HG03342 (cell line): ENCODE measurements around the gene DPYD.

ENCODE experiments used
- ATAC-seq: cut with Tn5 transposase; IDR thresholded peaks from one replicate; pipeline ENCODE4 v1.9.1; 2021; ENCODE audit warnings: mild to moderate bottlenecking, moderate library complexity; ENCODE audit not compliant: unreplicated experiment

The DPYD gene

GRCh38 chr1:97560714-97561113 is 360.1 kb downstream of the DPYD start:
- ATAC-seq: no peak

- ATAC-seq: no peak
These were observed 366.9 kb downstream of the DPYD start for GRCh38 chr1:97553971-97554370.

- no peak for ATAC-seq
These were observed 369.7 kb downstream of the DPYD start for GRCh38 chr1:97551113-97551512.

DNA sequence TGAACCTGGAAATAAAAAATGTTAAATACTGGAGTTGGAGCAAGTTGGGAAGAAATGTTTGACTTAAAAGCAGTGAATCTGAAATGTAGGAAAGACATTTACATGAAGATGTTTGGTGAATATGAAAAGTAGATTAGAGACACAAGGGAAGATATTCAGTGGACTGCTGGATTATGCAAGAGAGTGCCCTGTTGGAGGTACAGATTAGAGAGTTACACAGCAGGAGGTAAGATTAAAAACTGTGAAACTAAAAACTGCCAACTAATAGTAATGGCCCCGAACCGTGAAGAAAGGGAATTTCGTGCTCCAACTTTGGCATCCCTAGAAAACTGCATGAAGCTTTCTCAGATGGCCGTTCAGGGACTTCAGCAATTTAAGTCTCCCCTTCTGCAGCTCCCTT is 375.4 kb downstream of the DPYD start:
- ATAC-seq: no peak

GRCh38 chr1:97540346-97540888 is 380.4 kb downstream of the DPYD start:
- no peak for ATAC-seq

DNA sequence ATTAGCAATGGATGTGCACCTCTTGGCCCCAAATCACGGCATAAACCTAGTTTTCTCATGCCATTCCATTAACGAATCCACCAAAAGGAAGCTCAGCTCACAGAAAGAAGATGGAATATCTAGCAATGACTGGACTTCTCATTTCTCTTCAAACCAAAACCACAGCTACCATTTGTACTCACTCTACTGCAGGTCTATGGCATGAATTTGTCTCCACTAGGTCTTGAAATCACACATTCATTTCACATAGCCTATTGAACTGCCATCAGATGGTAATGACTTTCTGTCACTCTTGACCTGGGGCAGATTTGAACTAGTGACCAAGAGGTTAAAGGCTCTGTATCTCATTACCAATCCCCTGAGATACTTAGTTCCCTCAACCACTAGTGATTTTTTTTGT is 382.7 kb downstream of the DPYD start:
- ATAC-seq: no peak

GRCh38 chr1:97533358-97533757 is 387.5 kb downstream of the DPYD start:
- ATAC-seq: no peak

DNA sequence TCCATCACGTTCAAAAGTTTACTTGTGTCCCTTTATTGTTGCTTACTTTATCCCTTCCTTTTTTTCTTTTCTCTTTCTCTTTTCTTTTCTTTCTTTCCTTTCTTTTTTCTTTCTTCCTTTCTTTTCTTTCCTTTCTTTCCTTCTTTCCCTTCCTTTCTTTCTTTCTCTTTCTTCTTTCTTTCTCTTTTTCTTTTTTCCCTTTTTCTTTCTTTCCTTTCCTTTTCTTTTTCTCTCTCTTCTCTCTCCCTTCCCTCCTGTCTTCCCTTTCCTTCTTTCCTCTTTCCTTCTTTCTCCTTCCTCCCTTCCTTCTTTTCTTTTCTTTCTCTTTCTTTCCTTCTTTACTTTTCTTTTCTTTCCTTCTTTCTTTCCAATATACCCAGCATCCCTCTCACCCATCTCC is 391.2 kb downstream of the DPYD start:
- no peak for ATAC-seq

DNA sequence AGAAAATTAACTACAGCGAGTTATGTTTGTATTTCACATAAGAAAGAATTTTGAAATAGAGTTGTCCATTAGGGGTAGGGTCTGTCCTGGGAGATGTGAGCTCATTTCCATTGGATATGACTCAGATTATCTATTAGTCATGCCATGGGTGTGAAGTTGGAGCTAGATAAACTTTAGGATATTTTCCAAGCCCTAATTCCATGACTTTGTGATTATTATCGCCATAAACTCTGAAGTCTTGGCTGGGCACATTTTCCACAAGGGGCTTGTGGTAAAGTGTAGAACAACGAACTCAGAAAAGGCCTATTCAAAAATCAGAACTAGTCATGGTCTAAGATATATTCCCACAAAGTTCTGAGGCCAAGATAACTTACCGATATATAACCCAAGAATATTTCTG is 396.6 kb downstream of the DPYD start:
- no peak for ATAC-seq

GRCh38 chr1:97516588-97516987 is 404.2 kb downstream of the DPYD start:
- no peak for ATAC-seq

- ATAC-seq: no peak
These were observed 412.1 kb downstream of the DPYD start for GRCh38 chr1:97508653-97509218.

DNA sequence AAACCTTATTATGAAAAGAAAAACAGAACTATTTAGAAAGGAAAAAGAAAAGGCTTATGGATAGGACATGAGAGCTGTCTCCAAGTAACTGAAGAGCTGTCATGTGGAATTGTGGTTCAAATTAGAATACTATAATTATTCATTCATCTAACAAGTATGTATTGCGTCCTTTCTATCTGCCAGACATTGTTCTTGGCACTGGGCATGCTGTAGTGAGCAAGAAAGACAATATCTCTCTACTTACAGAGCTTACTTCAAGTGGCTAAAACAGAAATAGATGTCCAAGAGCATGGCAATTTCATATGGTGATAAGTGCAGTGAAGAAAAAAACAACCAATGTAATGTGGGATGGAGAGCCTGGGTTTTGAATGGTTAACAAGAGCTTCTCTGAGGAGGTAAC is 413.0 kb downstream of the DPYD start:
- no peak for ATAC-seq

GRCh38 chr1:97506368-97506767 is 414.5 kb downstream of the DPYD start:
- ATAC-seq: no peak

DNA sequence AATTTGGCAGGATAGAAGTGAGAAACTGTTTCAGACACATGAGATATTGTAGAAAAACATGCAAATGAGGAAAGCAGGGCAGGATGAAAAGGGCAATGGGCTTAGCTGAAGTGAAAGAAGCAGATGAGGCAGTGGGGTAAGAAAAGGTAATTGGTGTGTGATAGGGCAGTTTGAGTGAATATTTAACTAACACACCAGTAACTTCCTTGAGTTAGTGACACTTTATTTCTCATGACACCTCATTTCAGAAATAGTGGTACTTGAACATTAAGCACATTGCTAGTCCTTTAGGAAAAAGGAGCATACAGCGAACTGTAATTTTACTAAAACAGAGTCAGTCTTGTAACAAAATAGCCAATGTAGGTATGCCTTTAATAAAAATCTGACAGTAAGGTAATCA is 415.0 kb downstream of the DPYD start:
- peak; percentile 95 for ATAC-seq

DNA sequence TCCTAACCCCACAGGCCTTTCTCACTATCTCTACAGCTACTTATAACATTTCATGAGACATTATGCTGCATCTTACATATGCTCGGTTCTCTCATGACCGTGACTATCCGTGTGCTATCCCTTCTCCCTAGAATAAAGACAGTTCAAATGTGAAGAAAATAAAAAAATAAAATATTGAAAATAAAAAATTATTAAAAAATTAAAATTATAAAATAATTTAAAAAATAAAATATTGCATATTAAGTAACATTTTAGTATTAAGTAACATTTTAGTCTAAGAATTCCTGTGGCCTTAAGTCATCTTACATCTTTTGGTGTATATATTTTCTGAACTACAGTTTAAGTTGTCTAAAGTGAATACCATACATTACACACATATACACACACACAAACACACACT is 415.5 kb downstream of the DPYD start:
- peak; percentile 24 for ATAC-seq

GRCh38 chr1:97502360-97502759 is 418.5 kb downstream of the DPYD start:
- ATAC-seq: no peak

DNA sequence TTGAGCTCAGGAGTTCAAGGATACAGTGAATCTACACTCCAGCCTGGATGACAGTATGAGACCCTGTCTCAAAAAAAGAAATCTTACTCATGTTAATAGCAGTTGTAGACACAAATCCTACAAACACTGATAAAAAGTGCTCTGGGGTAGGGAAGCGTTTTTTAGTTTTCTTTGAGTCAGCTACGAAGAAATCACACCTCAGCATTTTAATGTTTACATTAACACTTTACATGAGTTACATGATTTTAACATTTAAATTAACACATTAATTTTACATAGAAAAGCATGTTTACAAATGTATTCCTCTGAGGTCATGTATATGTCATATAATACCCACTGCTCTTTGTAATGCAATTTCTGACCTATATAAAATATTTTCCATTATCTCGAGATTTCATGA is 419.2 kb downstream of the DPYD start:
- no peak for ATAC-seq

- ATAC-seq: no peak
These were observed 420.1 kb downstream of the DPYD start for GRCh38 chr1:97500760-97501159.

GRCh38 chr1:97499667-97500066 is 421.2 kb downstream of the DPYD start:
- no peak for ATAC-seq

GRCh38 chr1:97489834-97490233 is 431.0 kb downstream of the DPYD start:
- no peak for ATAC-seq

DNA sequence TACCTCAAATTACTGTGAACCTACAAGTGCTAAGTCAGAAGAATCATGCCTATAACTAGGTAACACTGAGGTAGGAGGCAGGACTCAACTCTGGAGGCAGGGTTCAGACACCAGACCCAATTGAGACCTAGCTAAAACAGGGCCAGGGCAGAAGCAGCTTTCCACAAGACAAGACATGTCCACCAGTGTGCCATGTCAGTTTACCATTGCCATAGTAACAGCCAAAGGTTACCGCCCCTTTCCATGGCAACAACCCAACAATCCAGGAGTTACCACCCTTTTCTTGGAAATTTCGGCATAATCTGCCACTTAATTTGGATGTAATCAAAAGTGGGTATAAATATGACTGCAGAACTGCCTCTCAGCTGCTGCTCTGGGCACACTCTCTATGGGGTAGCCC is 432.3 kb downstream of the DPYD start:
- no peak for ATAC-seq

DNA sequence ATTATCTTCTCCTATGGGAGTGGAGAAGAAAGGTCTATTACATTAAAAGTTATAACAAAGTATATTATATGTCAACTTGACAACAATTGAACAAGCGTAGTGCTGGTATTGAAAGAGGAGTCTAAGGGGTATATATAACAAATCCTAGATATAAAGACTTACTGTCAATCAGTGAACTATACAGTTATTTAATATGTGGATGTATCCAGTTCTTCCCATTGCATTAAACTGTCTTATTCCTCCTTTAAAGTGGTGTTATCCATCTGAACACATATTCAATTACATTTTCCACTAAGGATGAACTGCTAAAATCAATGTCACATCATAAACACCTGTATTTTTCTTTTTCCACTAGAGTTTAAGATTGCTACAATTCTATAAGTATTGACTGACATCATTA is 438.8 kb downstream of the DPYD start:
- no peak for ATAC-seq

DNA sequence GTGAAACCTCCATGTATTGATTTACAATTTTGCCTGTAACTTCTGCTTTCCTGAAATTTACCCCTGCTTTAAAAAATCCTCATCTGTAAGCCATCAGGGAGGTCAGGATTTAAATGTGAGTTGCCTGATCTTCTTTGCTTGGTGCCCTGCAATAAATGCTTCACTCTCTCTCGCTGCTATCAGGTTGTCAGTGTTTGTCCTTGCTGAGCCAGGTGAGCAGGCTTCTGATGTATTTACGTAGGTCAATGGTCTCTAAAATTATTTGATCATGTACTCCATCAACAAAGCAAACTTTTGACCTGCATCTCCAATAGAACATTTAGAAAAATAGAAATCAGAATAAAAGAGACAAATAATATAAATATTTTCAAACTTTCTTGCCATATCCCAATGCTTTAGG is 453.4 kb downstream of the DPYD start:
- no peak for ATAC-seq
